ENCODE results near the gene MBOAT2.

The MBOAT2 gene

GRCh38 chr2:8851811-8852560 is 151.5 kb downstream of the MBOAT2 start:
- no peak for DNase-seq

GRCh38 chr2:8850845-8851487 is 152.5 kb downstream of the MBOAT2 start:
- DNase-seq = no peak

- peak; percentile 21 for DNase-seq
These were observed 154.2 kb downstream of the MBOAT2 start for GRCh38 chr2:8849327-8849726.

- no peak for DNase-seq
These were observed 155.0 kb downstream of the MBOAT2 start for GRCh38 chr2:8848328-8849100.

- no peak for DNase-seq
These were observed 156.1 kb downstream of the MBOAT2 start for GRCh38 chr2:8847400-8847799.

- no peak for DNase-seq
These were observed 161.6 kb downstream of the MBOAT2 start for GRCh38 chr2:8841932-8842331.

GRCh38 chr2:8840475-8841091 is 162.9 kb downstream of the MBOAT2 start:
- no peak for DNase-seq

GRCh38 chr2:8839189-8839965 is 164.1 kb downstream of the MBOAT2 start:
- no peak for DNase-seq

GRCh38 chr2:8837795-8838140 is 165.7 kb downstream of the MBOAT2 start:
- no peak for DNase-seq

- DNase-seq = peak; percentile 79
These were observed 166.3 kb downstream of the MBOAT2 start, which contains the start of gene KIDINS220 for GRCh38 chr2:8836971-8837794. KIDINS220 (minus strand) TSS chr2:8837613; CDS start chr2:8827093, 10,520 bp downstream.

GRCh38 chr2:8835279-8835678 is 168.2 kb downstream of the MBOAT2 start:
- DNase-seq = peak; percentile 67

GRCh38 chr2:8833853-8834252 is 169.6 kb downstream of the MBOAT2 start:
- DNase-seq = peak; percentile 31

- no peak for DNase-seq
These were observed 172.0 kb downstream of the MBOAT2 start for GRCh38 chr2:8831516-8831915.

GRCh38 chr2:8827729-8828128 is 175.8 kb downstream of the MBOAT2 start:
- DNase-seq = no peak

GRCh38 chr2:8822218-8822617 is 181.3 kb downstream of the MBOAT2 start:
- DNase-seq = no peak

- no peak for DNase-seq
These were observed 181.9 kb downstream of the MBOAT2 start for GRCh38 chr2:8821276-8822217.

GRCh38 chr2:8819948-8820347 is 183.5 kb downstream of the MBOAT2 start:
- DNase-seq = no peak

- no peak for DNase-seq
These were observed 184.3 kb downstream of the MBOAT2 start for GRCh38 chr2:8819194-8819593.

- DNase-seq = no peak
These were observed 186.3 kb downstream of the MBOAT2 start for GRCh38 chr2:8817221-8817620.
